Lower leg skin (tissue), 3 donors: ENCODE data around the gene PPP1R27.

ENCODE experiments used
- CTCF ChIP-seq, 3 donors: fragments of 450-650 bp; IDR thresholded peaks; one replicate each; pipeline ENCODE4 v1.5.1; 2016; ENCODE audit warnings: antibody characterized with exemption in 3 of 3, mild to moderate bottlenecking in 3 of 3, moderate library complexity in 2 of 3
- POLR2A ChIP-seq, 2 donors: fragments of 450-650 bp; IDR thresholded peaks; one replicate each; pipeline ENCODE4 v1.6.1; 2016 to 2017; ENCODE audit warnings: antibody characterized with exemption in 2 of 2, mild to moderate bottlenecking in 1 of 2, moderate library complexity in 1 of 2

- TF ChIP-seq POLR2A (IDR thresholded peaks at IDR 0.05) (no peak), CTCF (IDR thresholded peaks at IDR 0.05) (no peak)
Observed at GRCh38 chr17:81821147-81821546, 13.7 kb downstream of the PPP1R27 start.
